Measurements from ENCODE around the gene RCAN1. TPM values are rescaled to one million over a fixed set of nuclear protein-coding genes. Genes with fewer than 3 reads are reported as not detected.

The RCAN1 gene
- total and polyA plus RNA-seq, 10 donors: 5.3 to 28.6 (median 14.7) TPM

- Histone ChIP-seq H3K4me3 (peak overlapping the region in 1 of 8 donors; percentile 30), H3K4me1 (peaks cover 0 to 14% (median 11%) of the 10 kb centered on the region in 6 donors), H3K36me3 (no peaks in the 10 kb centered on the region), H3K9me3 (no peaks in the 10 kb centered on the region), H3K27ac (peak overlapping the region in 2 of 8 donors; percentile 16 to 38), H3K27me3 (replicated peaks in 1 of 7) (peaks cover 0 to 3% (median 0%) of the 10 kb centered on the region in 7 donors)
- TF ChIP-seq POLR2A (IDR thresholded peaks at IDR 0.05) (no peak), POLR2AphosphoS5 (IDR thresholded peaks at IDR 0.05) (no peak), CTCF (IDR thresholded peaks at IDR 0.05 in 8 of 11, conservative IDR thresholded peaks at IDR 0.05 in 3 of 11) (no peak)
- intact Hi-C loops (cut with DNase I; ENCODE audit: low total_unique reads): no loop called here
- DNase-seq: no peak
- 35 to 46% (median 37%) methylated on average over 9 of the region's 9 CpGs for WGBS, 5 donors
Observed at GRCh38 chr21:34639882-34640788, 25.2 kb upstream of the RCAN1 start.

- H3K27me3 ChIP-seq (replicated peaks in 1 of 7): peaks cover 0 to 10% (median 0%) of the 10 kb centered on the region in 7 donors
- intact Hi-C loops (cut with DNase I; ENCODE audit: low total_unique reads): no loop called here
- no peak for DNase-seq
- TF ChIP-seq POLR2A (IDR thresholded peaks at IDR 0.05) (no peak), CTCF (IDR thresholded peaks at IDR 0.05 in 8 of 11, conservative IDR thresholded peaks at IDR 0.05 in 3 of 11) (no peak), POLR2AphosphoS5 (IDR thresholded peaks at IDR 0.05) (no peak)
- WGBS, 5 donors: 76 to 94% (median 88%) methylated on average over 1 of the region's 1 CpG
- H3K9me3 ChIP-seq: no peaks in the 10 kb centered on the region
- H3K36me3 ChIP-seq: no peaks in the 10 kb centered on the region
- no peak overlapping the region for H3K27ac ChIP-seq
- H3K4me1 ChIP-seq: peaks cover 0 to 14% (median 11%) of the 10 kb centered on the region in 6 donors
- H3K4me3 ChIP-seq: no peak overlapping the region
Observed at GRCh38 chr21:34639250-34639649, 24.3 kb upstream of the RCAN1 start.

GRCh38 chr21:34636961-34637360, 22.0 kb upstream of the RCAN1 start:
- intact Hi-C loops (cut with DNase I; ENCODE audit: low total_unique reads): no loop called here
- TF ChIP-seq POLR2A (IDR thresholded peaks at IDR 0.05): no peak
- no peak for TF ChIP-seq CTCF (IDR thresholded peaks at IDR 0.05 in 8 of 11, conservative IDR thresholded peaks at IDR 0.05 in 3 of 11)
- TF ChIP-seq POLR2AphosphoS5 (IDR thresholded peaks at IDR 0.05): no peak
- peaks cover 0 to 14% (median 7%) of the 10 kb centered on the region in 6 donors for H3K4me1 ChIP-seq
- WGBS, 5 donors: 84 to 100% (median 88%) methylated on average over 3 of the region's 3 CpGs
- no peak for DNase-seq
- peaks cover 0 to 18% (median 0%) of the 10 kb centered on the region in 7 donors for H3K27me3 ChIP-seq (replicated peaks in 1 of 7)
- H3K27ac ChIP-seq: no peak overlapping the region
- no peak overlapping the region for H3K4me3 ChIP-seq
- no peaks in the 10 kb centered on the region for H3K36me3 ChIP-seq
- H3K9me3 ChIP-seq: no peaks in the 10 kb centered on the region

- H3K36me3 ChIP-seq: no peaks in the 10 kb centered on the region
- TF ChIP-seq POLR2AphosphoS5 (IDR thresholded peaks at IDR 0.05): no peak
- peak in 6 of 11 experiments; percentile 12 to 41 (median 22) for TF ChIP-seq CTCF (IDR thresholded peaks at IDR 0.05 in 8 of 11, conservative IDR thresholded peaks at IDR 0.05 in 3 of 11)
Observed at GRCh38 chr21:34635307-34635706, 20.4 kb upstream of the RCAN1 start.

More at GRCh38 chr21:34635307-34635706, 20.4 kb upstream of the RCAN1 start:
- Histone ChIP-seq H3K9me3 (no peaks in the 10 kb centered on the region), H3K4me3 (no peak overlapping the region), H3K27ac (no peak overlapping the region), H3K27me3 (replicated peaks in 1 of 7) (peaks cover 0 to 18% (median 0%) of the 10 kb centered on the region in 7 donors), H3K4me1 (peaks cover 0 to 6% (median 4%) of the 10 kb centered on the region in 6 donors)
- intact Hi-C loops (cut with DNase I; ENCODE audit: low total_unique reads): no loop called here
- 74 to 78% (median 76%) methylated on average over 3 of the region's 3 CpGs for WGBS, 5 donors
- no peak for DNase-seq
